Right lung (tissue), 10 donors: ENCODE measurements around the gene FAXC. TPM values are rescaled to one million over a fixed set of nuclear protein-coding genes. Genes with fewer than 3 reads are reported as not detected.

Experiments used
- DNase-seq, 2 donors: peaks; one replicate each; pipeline ENCODE4 v3.0.0-alpha.2; 2013
- long read RNA-seq, 8 donors: transcript quantifications; one replicate each; lab custom pipeline, GENCODE V29; 2026
- polyA plus RNA-seq, 5 donors: library from polyadenylated mRNA; unstranded; fragments of 120-200 nt; gene quantifications; one replicate each; pipeline versions ENCODE4 v1.2.1 to v1.2.3, GENCODE V29; 2013; ENCODE audit warnings: inconsistent platforms in 1 of 5, low replicate concordance in 1 of 5; ENCODE audit not compliant: insufficient read length in 5 of 5, insufficient read depth in 1 of 5

FAXC gene
- polyA plus RNA-seq: 10 to 100 TPM in 3 of 5 donors, 1 to 10 TPM in 2; 5.4 to 13.3 (median 10.4) TPM
- long read RNA-seq, donor 1, full-length matches to known transcripts: 1 of 1 reads
- long read RNA-seq, donor 1, partial matches to known transcripts: 0 of 1 reads
- long read RNA-seq, donor 1, other reads (novel, unspliced or antisense): 0 of 1 reads
- long read RNA-seq, donor 2: 0 reads
- long read RNA-seq, donor 3: 0 reads
- long read RNA-seq, donor 4, full-length matches to known transcripts: 1 of 1 reads
- long read RNA-seq, donor 4, partial matches to known transcripts: 0 of 1 reads
- long read RNA-seq, donor 4, other reads (novel, unspliced or antisense): 0 of 1 reads
- long read RNA-seq, donor 5, full-length matches to known transcripts: 1 of 1 reads
- long read RNA-seq, donor 5, partial matches to known transcripts: 0 of 1 reads
- long read RNA-seq, donor 5, other reads (novel, unspliced or antisense): 0 of 1 reads
- long read RNA-seq, donor 6: 0 reads
- long read RNA-seq, donor 7, full-length matches to known transcripts: 2 of 2 reads
- long read RNA-seq, donor 7, partial matches to known transcripts: 0 of 2 reads
- long read RNA-seq, donor 7, other reads (novel, unspliced or antisense): 0 of 2 reads
- long read RNA-seq, donor 8: 0 reads

DNA sequence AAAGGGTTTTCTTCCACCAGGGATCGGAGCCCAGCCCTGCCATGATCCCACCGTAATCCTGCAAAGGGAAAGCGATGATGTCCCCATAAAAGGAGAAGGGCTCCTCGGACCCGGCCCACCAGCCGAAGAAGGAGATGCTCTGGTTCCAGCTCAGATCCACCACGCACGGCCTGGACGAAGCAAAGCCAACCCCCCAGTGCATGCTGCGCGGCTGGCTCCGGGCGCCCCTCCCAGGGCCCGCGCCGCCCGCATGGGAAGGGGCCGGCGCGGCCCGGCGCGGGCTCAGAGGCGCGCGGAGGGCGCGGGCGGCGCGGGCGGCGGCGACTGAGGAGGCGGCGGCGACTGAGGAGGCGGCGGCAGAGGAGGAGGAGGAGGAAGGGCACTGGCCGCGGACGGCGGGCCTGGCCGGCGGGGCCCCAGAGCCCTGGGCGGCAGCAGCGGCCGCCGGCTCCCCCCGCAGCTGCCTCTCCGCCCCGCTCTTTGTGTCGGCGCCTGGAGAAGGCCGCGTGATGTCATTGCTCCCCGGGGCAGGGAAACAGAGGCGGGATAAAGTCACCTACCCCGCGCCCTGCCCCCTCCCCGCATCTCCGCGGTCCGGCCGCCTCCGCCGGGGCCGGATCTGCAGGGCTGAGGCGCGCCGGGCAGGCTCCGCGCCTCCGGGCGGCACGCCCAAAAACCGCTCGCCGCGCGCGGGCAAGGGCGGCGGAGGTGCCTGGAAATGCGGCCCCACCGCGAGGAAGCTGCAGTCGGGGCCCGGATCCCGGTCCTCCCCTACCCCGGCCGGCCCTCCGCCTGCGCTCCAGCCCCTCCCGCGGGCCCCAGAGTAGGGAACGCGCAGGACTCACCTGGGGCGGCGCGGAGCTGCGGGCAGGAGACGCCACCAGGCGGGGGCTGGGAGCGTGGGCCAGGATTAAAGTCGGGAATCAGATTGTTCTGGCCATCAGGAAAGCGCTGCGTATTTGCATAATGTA lies at the start of gene FAXC:
Gene FAXC (minus strand): TSS at position 504 of the 971 bp plus-strand sequence. CDS start 302 bp downstream, at position 202.
- DNase-seq: peak in 1 of 2 donors; percentile 32

DNA sequence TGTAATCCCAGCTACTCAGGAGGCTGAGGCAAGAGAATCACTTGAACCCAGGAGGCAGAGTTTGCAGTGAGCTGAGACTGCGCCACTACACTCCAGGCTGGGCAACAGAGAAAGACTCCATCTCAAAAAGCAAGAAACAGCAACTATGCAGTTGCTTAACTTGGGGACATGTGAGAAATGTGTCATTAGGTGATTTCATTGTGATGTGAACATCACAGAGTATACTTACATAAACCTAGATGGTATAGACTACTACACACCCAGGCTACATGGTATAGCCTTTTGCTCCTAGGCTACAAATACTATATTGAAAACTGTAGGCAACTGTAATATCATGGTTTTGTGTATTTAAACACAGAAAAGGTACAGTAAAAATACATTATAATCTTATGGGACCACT lies 47.8 kb upstream of the FAXC start:
- DNase-seq: no peak

DNA sequence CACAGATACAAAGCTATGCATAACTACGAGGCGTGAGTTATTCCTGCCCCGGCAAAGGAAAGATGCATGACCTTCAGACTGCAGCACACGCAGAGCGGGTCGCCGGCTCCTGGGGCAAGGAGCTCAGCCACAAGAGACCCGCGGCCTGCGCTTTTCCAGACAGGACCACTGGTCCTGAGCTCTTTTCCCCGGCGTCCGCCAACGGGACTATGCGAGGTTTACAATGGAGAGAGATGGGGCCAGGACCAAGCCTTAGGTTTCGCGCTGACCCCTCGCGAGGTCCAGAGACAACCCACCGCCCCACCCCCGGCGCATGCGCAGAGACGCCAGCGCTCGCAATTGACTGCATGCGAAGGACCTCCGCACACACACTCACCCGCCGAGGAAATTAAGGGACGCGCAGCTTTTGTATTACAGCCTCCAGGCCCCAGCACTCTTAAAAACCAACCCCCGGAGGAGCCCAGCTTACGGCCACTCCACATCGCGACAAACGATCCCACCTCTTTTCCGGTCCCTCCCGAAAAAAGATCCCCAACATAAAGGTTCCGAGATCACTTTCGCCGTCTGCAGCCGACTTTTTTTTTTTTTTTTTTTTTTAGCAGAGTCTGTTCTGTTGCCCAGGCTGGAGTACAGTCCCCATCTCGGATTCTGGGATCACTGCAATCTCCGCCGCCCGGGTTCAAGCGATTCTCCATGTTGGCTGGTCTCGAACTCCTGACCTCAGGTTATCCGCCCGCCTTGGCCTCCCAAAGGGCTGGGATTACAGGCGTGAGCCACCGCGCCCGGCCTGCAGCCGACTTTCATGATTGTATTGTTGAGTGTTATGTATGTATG lies 44.4 kb upstream of the FAXC start, which contains the start of gene COQ3:
Gene COQ3 (minus strand): TSS at position 498 of the 834 bp plus-strand sequence. CDS start 16 bp downstream, at position 482.
- DNase-seq: peak; percentile 83 to 87

DNA sequence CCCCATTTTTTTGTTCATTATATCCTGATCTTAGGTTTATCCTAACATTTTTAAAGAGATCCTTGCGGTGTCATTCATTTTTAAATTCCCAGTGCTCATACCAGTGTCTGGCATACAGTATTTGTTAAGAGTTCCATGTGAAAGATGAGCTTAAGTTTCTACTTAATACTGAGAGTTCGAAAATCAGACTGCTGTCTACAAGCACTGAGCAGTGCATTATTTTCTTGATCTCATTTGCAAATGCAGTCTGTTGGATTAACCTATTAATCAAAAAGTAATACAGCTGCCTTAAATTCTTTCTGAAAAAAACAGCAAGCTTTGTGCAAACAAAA lies 43.9 kb upstream of the FAXC start:
- DNase-seq: no peak

DNA sequence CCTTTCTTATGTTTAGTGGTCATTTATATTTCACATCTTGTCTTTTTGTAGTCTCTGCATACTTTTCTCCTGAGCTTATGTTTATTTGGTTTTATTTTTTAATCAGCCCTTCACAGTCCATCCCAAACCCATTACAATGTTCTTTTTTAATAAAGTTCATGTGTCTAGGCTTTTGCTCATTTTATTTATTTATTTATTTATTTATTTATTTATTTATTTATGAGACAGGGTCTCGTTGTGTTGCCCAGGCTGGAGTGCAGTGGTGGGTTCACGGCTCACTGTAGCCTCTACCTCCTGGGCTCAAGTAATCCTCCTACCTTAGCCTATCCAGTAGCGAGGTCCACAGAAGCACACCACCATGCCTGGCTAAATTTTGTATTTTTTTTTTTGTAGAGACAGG lies 41.4 kb upstream of the FAXC start:
- no peak for DNase-seq

DNA sequence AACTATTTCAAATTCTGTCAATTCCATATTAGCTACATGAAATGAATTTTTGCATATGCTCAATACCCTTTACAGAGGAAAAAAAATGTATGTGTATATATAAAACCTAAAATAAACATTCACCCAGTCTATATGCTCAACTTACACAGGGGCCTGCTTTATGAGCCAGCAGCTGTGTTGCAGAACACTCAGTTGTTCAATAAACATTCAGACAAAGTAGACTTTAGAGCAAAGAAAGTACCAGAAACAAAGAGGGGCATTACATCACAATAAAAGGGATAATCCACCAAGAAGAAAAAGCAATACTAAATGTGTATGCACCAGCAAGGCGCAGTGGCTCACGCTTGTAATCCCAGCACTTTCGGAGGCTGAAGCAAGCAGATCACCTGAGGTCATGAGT lies 35.0 kb upstream of the FAXC start:
- DNase-seq: no peak

DNA sequence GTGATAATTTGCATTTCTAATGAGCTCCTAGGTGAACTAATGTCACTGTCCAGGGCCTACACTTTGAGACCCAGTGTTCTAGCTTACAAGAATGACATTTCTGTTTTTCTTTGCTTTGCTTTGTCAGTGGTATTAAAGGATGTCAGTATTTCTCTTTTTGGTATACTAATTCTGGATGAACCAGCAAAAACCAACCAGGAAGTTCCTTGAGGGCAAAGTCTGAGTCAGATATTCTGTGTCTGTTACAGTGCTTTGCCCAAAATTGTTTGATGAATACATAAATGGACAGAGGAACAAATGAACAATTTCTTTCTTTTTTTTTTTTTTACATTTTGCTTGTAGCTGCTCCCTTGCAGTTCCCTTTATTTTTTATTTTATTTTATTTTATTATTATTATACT lies 29.2 kb upstream of the FAXC start:
- DNase-seq: no peak

DNA sequence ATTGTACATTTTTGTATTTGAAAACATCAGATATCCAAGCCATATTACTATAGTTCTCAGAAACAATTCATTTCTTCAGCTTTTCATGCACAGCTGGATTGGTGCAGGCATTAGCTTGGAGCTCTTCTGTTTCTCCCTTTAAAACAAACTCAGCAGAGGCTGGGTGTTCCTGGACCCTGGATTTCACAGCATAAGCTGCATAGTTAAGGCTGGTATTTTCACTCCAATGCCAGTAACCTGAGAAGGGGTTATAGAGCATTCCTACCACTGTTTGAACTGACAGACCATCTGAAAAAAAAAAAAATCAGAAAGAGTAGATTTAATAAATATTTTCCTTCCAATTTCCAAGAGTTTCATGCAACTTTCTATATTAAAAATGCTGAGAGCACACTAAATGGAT lies 20.1 kb upstream of the FAXC start:
- DNase-seq: no peak

DNA sequence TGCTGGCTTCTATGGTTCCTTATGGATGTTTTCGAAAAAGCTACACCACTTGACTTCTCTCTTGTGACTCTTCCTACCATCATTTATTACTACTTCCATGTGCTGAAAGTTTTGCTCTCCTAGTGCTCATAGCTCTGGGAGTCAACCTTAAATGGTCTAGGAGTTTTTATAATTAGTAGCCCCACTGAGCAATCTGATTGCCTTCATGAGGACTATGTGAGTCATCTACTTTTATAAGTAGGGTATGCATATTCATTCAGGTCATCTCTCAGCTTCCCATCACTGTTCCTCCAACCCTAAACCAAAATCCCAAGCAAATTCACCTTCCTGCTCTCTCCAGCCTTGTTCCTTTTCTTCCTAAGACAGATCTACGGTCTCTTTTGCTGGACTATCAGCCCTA lies 17.4 kb upstream of the FAXC start:
- no peak for DNase-seq

DNA sequence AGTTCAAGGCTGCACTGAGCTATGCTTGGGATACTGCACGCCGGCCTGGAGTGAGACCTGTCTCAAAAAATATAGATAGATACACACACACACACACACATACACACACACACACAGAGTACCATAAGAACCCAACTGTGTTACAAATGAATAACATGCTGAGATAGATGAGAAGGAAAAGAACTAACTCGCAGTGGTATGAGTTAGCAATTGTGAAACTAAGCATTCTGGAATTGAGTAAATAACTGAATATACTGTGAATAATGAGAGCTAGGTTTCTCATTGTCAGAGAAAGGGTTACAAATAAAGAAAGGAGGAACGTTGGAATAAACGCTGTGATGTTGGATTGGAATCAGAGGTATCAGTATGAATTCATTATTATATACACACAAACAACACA lies 14.6 kb upstream of the FAXC start:
- no peak for DNase-seq

DNA sequence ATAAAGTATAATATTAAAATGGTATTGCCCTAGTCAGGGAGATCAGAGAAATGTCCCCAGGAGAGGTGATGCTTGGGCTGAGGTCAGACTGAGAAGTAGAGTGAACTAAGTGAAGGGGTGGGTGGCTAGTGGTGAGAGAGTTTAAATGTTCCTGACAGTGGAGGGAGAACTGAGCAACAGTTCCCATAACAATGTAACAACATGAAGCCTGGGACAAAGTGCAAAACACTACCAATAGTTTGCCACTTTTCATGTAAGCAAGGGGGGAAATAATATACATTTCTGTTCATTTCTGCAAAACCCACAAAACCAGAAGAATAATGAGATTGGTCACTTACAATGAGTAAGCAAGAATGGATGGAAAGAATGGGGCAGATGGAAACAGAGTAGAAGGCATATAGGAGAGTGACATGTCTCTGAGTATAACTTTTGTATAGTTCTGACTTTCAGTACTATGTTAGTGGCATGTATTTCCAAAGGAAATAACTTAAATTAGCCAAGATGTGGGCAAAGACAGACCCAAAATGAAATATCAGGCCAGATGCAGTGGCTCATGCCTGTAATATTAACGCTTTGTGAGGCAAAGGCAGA lies 13.3 kb upstream of the FAXC start:
- no peak for DNase-seq

DNA sequence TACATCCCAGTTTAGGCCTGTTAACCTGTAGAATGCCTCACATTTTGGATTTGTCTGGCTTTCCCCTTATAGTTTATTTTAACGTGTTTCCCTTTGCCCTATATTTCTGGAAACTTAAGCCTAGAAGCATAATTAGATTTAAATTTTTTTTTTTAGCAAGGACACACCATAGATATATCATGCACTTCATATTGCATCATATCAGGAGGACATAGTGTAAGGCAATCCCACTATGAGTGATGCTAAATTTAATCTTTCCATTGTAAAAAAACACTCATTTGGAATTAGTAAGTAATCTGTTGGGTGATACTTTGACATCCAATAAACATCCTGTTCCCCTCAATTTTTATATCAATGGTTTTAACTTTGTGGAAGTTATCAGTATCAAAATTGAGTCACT lies 10.3 kb upstream of the FAXC start:
- DNase-seq: no peak

DNA sequence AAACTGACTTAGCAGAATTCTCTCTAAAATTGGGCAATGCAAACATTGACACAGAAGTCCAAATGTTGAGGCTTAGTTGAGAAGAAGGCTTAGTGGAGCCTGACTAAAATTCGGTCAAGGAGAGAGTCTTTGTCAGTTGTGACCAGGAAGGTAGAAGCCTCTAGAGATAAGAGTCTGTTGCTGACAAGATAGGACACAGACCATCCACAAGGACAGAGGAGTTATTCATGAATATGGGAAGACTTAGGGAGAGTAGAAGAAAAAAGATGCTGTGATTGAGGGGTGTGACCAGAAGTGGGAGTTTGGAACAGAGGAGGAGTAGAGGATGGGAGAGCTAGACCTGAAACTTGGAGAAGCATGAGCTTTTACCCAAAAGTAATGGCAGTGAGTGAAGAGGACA lies 7.2 kb upstream of the FAXC start:
- DNase-seq: no peak

DNA sequence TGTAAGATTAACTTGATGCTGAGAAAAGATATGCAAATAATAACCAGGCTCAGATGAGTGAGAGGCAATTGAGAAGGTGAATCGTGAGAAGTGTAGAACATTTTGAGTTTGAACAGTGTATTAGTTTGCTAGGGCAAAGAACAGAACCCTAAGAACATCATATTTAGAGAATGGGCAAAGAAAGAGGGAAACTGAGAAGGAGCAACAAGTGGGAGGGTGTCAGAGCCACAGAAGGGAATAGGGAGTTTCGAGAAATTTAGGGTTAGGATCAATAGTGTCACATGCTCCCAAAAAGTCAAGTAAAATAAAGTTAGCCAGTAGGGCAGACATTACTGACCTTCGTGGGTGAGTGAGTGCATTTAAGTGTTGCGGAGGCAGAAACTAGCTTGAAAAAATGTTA lies 5.5 kb upstream of the FAXC start:
- no peak for DNase-seq

DNA sequence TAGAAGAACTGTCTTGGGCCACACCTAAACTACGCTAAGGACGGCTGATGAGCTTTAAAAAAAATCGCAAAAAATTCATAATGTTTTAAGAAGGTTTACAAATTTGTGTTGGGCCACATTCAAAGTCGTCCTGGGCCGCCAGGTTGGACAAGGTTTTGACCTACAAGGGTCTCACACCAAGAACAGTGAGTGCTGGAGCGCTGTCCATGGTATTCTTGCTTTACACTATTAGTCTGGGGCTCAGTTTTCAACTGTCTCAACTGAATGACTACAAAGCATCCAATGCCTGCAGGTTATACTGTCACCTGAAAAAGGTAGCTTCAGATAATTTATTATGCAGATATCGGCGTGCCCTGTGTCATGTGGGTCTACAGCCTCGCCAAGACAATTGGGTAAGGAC lies 3.7 kb upstream of the FAXC start:
- no peak for DNase-seq

DNA sequence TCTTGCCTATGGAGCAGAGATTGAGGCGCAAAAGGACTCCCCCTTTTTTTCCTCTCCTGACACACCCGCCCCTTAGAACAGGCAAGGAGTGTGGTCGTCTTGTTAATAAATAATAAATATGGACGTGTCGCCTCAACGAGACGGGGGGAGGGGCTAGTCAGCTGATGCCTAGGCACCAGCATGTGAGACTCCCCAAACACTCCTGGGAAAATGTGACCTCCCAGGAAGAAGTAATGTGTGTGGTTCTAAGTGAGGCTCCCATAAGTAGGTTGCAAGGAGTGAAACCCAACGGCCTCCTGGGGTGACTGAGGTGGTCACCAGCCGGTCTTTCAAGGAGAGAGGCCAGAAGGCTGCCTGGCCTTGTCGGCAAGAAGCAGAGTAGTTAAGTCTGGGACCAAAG lies 1.1 kb upstream of the FAXC start:
- DNase-seq: no peak

DNA sequence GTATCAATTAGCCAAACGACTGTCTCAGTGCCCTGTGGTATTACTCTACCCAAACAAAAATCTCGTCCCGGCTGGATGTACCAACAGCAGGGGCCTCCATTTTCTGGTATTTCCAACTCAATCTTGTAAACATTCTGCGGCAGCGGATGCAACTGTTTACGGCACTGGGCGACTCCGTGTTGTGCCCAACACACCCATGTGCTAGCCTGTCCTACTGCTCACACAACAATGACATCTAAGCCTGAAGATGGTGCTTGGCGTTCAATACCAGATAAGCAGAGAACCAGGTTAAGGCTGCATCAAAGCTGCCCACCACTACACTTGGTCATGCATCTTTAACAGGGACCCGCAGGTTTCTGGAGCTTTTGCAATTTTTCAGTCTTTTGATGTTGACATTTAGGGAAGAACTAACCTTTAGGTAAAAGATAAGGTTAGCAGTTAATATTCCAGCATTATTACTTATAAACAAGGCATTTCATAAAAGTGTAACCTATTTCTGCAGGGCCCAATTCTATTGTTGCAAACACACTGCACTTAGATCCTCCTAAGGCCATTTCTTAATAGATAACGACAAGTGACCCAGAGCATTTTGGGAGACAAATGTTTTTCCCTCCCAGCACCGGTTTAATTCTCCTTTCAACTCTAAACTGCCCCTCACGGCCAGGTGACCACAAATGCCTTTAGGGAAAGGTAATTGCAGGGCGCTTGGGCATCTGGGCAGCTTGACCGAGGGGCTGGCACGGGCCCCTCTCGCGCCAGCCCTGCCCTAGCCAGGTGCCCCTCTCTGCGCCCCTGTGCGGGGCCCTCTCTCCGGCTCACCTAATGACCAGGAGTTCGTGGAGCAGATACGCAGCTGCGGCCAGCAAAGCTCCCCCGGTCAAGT lies 945 bp downstream of the FAXC start:
- no peak for DNase-seq

DNA sequence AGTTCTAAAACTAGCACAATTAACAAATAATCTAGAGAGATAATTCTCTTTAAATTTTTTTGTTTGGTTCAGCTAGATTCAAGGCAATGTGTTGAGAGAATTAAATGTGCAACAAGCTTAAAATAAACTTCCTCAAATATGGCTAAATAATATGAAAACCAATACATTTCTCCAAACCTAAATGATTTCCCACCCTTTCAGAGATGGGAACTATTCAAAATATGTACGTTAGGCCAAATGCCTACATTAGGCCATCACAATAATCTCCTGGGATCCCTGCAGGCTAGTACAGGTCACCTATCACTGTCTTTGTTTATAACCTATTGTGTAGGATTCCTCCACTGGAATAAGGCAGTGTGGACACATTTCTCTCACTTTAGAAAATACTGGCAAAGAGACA lies 1.7 kb downstream of the FAXC start:
- DNase-seq: no peak

DNA sequence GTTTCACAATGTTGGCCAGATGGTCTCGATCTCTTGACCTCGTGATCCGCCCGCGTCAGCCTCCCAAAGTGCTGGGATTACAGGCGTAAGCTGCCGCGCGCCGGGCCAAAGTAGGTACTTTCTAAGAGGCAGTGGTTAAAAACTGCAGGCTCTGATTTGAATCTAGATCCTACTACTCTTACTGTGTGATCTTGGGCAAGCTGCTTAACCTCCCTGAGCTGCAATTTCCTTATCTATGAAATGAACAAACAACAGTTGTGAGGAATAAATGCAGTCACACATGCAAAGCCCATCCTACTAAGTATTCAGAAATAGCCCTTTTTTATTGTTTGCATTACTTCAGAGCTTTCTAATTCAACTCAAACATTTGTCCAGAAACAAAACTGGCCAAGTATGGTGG lies 2.9 kb downstream of the FAXC start:
- DNase-seq: no peak

DNA sequence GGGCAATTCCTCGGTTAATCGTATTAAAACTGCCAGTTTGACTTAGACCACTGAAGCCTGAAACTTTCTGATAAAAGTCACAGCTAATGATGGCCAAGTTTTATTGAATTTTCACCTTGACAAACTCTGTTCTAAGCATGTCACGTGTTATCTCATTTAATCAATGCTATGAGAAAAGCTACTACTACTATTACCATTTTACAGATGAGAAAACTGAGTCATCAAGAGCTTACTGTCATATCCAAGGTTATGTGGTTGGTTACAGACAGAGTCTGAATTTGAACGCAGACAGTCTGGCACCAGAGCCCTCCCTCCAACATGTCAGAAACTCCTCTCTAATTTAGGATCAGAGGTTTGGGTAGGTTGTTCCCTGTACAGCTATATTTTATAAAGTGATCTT lies 4.3 kb downstream of the FAXC start:
- DNase-seq: no peak
